ENCODE results near the gene MORN5. TPM values are rescaled to one million over a fixed set of nuclear protein-coding genes. Genes with fewer than 3 reads are reported as not detected.

Gene MORN5
- polyA plus RNA-seq, 1 experiment = not detected

- TF ChIP-seq CTCF (IDR thresholded peaks at IDR 0.05; ENCODE audit: low read depth, low read length) = no peak
- Histone ChIP-seq H3K9me3 (ENCODE audit: control insufficient read depth, insufficient read depth, low read length) (no peaks in the 10 kb centered on the region), H3K27me3 (ENCODE audit: control insufficient read depth, insufficient read depth, low read length) (peaks cover 19% of the 10 kb centered on the region), H3K4me3 (ENCODE audit: low read depth, low read length) (no peak overlapping the region), H3K27ac (ENCODE audit: low read depth, low read length) (no peak overlapping the region)
- CTCF ChIA-PET = interaction anchor here (0.7 to 9.4 kb wide), 3 partner anchors 21 to 409 kb away, joined by 3 to 378 read pairs (median 3); no protein-coding TSS in a partner anchor
- POLR2A ChIA-PET = no interaction called here
- DNase-seq (ENCODE audit: low read depth, low spot score) = no peak
Measured at GRCh38 chr9:122118343-122119165, 41.2 kb upstream of the MORN5 start.

GRCh38 chr9:122119166-122119521 is 40.6 kb upstream of the MORN5 start:
- no peak for DNase-seq (ENCODE audit: low read depth, low spot score)
- ChIA-PET CTCF (interaction anchor here (0.7 to 9.4 kb wide), 4 partner anchors 22 to 573 kb away, joined by 3 to 378 read pairs (median 3); no protein-coding TSS in a partner anchor), POLR2A (no interaction called here)
- no peak overlapping the region for H3K27ac ChIP-seq (ENCODE audit: low read depth, low read length)
- H3K27me3 ChIP-seq (ENCODE audit: control insufficient read depth, insufficient read depth, low read length) = peaks cover 17% of the 10 kb centered on the region
- H3K4me3 ChIP-seq (ENCODE audit: low read depth, low read length) = no peak overlapping the region
- H3K9me3 ChIP-seq (ENCODE audit: control insufficient read depth, insufficient read depth, low read length) = no peaks in the 10 kb centered on the region
- TF ChIP-seq CTCF (IDR thresholded peaks at IDR 0.05; ENCODE audit: low read depth, low read length) = no peak

GRCh38 chr9:122119721-122120120 is 40.0 kb upstream of the MORN5 start:
- no peak overlapping the region for H3K27ac ChIP-seq (ENCODE audit: low read depth, low read length)
- no peaks in the 10 kb centered on the region for H3K9me3 ChIP-seq (ENCODE audit: control insufficient read depth, insufficient read depth, low read length)
- DNase-seq (ENCODE audit: low read depth, low spot score) = no peak
- peaks cover 15% of the 10 kb centered on the region for H3K27me3 ChIP-seq (ENCODE audit: control insufficient read depth, insufficient read depth, low read length)
- ChIA-PET POLR2A (no interaction called here), CTCF (interaction anchor here (0.7 to 9.4 kb wide), 3 partner anchors 22 to 573 kb away, joined by 3 to 378 read pairs (median 3); no protein-coding TSS in a partner anchor)
- no peak for TF ChIP-seq CTCF (IDR thresholded peaks at IDR 0.05; ENCODE audit: low read depth, low read length)
- no peak overlapping the region for H3K4me3 ChIP-seq (ENCODE audit: low read depth, low read length)

GRCh38 chr9:122120316-122121071 is 39.2 kb upstream of the MORN5 start:
- ChIA-PET CTCF (interaction anchor here (3.2 to 9.4 kb wide), 3 partner anchors 18 to 574 kb away, joined by 21 to 378 read pairs (median 62); no protein-coding TSS in a partner anchor), POLR2A (no interaction called here)
- H3K9me3 ChIP-seq (ENCODE audit: control insufficient read depth, insufficient read depth, low read length) = no peaks in the 10 kb centered on the region
- no peak for TF ChIP-seq CTCF (IDR thresholded peaks at IDR 0.05; ENCODE audit: low read depth, low read length)
- H3K4me3 ChIP-seq (ENCODE audit: low read depth, low read length) = no peak overlapping the region
- DNase-seq (ENCODE audit: low read depth, low spot score) = no peak
- peaks cover 8% of the 10 kb centered on the region for H3K27me3 ChIP-seq (ENCODE audit: control insufficient read depth, insufficient read depth, low read length)
- H3K27ac ChIP-seq (ENCODE audit: low read depth, low read length) = no peak overlapping the region

Data from AG04450 (cell line).